ENCODE results near the gene UBQLNL.

Gene UBQLNL

DNA sequence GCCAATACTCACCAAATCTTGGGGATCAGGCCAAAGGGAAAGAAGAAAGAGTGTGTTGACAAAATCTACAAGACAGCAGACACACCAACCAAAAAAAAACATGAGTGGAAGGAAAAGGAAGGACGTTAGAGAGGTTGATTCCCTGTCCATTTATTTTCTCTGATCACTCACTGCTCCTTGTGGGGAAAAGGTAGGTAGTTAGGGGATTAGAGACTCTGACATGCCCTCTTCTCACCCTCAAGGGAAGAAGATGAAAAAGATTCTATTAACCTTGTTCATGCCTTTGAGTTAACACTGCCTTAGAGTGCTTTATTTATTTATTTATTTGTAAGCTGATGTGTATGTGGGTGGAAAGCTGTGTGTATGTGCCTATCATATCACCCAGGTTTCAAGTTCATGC, 31.9 kb upstream of the UBQLNL start, which contains the start of gene OR52H1:
TSS of gene OR52H1 (minus strand) at position 101 of the 400 bp plus-strand sequence. CDS start 3,035 bp downstream, outside the sequence.
- no peak for TF ChIP-seq CTCF (conservative IDR thresholded peaks at IDR 0.05; ENCODE audit: low read depth)
- ChIA-PET POLR2A (ENCODE audit: low non-redundant PET) (no interaction called here), CTCF (no interaction called here)
- H3K27ac ChIP-seq: no peak within 1 kb of the TSS
- no peak for DNase-seq (ENCODE audit: low spot score)

GRCh38 chr11:5547982-5548381, 31.5 kb upstream of the UBQLNL start:
- DNase-seq (ENCODE audit: low spot score): no peak
- no peak overlapping the region for H3K27ac ChIP-seq
- ChIA-PET POLR2A (ENCODE audit: low non-redundant PET) (no interaction called here), CTCF (no interaction called here)
- TF ChIP-seq CTCF (conservative IDR thresholded peaks at IDR 0.05; ENCODE audit: low read depth): no peak

DNA sequence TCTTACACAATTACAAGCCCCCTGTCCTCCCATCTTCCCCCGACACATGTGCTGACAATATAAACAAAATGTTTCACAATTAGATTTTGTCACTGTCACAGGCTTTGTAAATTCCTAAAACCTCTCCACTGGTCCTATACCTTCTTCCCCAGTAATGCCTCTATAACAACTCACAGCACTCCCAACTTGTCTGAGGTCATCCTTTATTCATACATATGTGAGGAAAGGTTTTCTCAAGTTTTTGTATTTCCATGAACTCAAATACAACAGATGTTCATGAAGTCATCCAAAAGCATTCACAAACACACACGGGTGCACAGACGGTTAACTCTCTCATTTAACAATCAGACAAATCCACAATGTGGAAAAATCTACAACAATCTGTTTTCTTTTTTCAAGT, 30.0 kb upstream of the UBQLNL start:
- no peak for DNase-seq (ENCODE audit: low spot score)
- H3K27ac ChIP-seq: no peak overlapping the region
- POLR2A ChIA-PET (ENCODE audit: low non-redundant PET): no interaction called here
- CTCF ChIA-PET: interaction anchor here (0.7 kb wide), 1 partner anchor 88 kb away, joined by 4 read pairs; no protein-coding TSS in a partner anchor
- no peak for TF ChIP-seq CTCF (conservative IDR thresholded peaks at IDR 0.05; ENCODE audit: low read depth)

DNA sequence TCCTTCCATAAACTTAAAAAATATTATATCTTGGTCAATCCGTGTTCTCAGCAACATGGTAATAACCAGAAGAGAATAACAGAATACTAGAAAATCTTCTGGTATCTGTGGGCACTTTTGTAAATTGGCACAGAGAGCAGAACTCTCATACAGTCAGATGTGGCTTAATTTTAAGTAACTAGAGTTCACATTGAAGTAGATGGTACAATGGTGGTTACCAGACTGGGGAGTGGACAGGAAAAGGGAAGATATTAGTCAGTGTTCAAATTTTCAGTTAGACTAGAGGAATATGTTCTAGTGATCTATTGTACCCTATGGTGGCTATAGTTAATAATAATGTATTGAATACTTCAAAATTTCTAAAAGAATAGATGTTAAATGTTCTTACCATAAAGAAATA, 24.9 kb upstream of the UBQLNL start:
- DNase-seq (ENCODE audit: low spot score): no peak
- TF ChIP-seq CTCF (conservative IDR thresholded peaks at IDR 0.05; ENCODE audit: low read depth): no peak
- ChIA-PET POLR2A (ENCODE audit: low non-redundant PET) (no interaction called here), CTCF (no interaction called here)
- H3K27ac ChIP-seq: no peak overlapping the region

- ChIA-PET POLR2A (ENCODE audit: low non-redundant PET) (no interaction called here), CTCF (no interaction called here)
Observed at GRCh38 chr11:5536482-5536881, 20.0 kb upstream of the UBQLNL start.

DNA sequence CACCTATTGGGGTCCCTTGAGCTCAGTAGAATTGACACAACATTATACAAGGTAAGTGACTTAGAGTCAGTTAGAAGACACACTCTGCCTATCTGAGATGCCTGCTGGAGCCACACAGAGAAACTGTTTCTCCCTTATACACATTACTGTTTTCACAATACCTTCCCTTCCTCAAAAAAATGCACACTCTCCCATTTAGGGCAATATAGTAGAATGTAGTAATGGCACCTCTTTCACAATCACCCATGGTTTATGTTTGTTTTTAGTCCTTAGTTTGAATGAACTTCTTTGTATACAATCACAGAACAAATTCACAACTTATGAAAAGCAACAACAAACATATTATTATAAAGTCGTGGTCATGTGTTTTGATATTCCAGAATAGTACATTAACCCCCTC, 17.5 kb upstream of the UBQLNL start:
- no peak for TF ChIP-seq CTCF (conservative IDR thresholded peaks at IDR 0.05; ENCODE audit: low read depth)
- ChIA-PET POLR2A (ENCODE audit: low non-redundant PET) (no interaction called here), CTCF (no interaction called here)

More at GRCh38 chr11:5536482-5536881, 20.0 kb upstream of the UBQLNL start:
- TF ChIP-seq CTCF (conservative IDR thresholded peaks at IDR 0.05; ENCODE audit: low read depth): no peak
- H3K27ac ChIP-seq: no peak overlapping the region
- DNase-seq (ENCODE audit: low spot score): no peak

More for the DNA sequence above, 17.5 kb upstream of the UBQLNL start:
- DNase-seq (ENCODE audit: low spot score): no peak
- H3K27ac ChIP-seq: no peak overlapping the region

Data from RWPE1 (cell line).